ENCODE results near the gene ADAMTSL1.

DNA sequence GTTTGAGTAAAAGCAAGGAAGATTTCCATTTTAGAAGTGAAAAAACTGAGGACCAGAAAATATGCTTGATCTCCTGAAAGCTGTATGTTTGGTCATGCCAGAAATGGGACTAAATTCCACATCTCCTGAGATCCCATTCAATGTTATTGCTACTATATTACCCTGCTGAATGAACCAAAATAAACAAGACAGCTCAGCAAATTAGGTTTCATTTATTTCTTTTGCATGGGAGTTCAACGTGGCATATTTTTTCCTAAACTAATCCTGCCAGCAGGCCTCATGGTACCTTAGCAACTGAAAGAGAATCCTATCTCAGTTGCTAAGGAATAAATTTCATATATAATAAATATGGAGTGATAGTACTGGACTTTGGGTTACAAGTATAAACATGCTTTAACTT lies 101.7 kb downstream of the ADAMTSL1 start:
- TF ChIP-seq RFX5 (IDR thresholded peaks at IDR 0.05) = no peak
- TF ChIP-seq MAFK (IDR thresholded peaks at IDR 0.05; ENCODE audit: partially characterized antibody) = no peak
- no peak for TF ChIP-seq CBX8 (IDR thresholded peaks at IDR 0.05)
- no peak for TF ChIP-seq EP300 (IDR thresholded peaks at IDR 0.05)
- no peak for TF ChIP-seq POLR2A (IDR thresholded peaks at IDR 0.05; ENCODE audit: low read length)
- no peak for TF ChIP-seq JUNB (IDR thresholded peaks at IDR 0.05)
- TF ChIP-seq CEBPB (IDR thresholded peaks at IDR 0.05) = no peak
- TF ChIP-seq, protein P1, sequence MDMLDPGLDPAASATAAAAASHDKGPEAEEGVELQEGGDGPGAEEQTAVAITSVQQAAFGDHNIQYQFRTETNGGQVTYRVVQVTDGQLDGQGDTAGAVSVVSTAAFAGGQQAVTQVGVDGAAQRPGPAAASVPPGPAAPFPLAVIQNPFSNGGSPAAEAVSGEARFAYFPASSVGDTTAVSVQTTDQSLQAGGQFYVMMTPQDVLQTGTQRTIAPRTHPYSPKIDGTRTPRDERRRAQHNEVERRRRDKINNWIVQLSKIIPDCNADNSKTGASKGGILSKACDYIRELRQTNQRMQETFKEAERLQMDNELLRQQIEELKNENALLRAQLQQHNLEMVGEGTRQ (IDR thresholded peaks at IDR 0.05) = no peak
- TF ChIP-seq, protein P2, sequence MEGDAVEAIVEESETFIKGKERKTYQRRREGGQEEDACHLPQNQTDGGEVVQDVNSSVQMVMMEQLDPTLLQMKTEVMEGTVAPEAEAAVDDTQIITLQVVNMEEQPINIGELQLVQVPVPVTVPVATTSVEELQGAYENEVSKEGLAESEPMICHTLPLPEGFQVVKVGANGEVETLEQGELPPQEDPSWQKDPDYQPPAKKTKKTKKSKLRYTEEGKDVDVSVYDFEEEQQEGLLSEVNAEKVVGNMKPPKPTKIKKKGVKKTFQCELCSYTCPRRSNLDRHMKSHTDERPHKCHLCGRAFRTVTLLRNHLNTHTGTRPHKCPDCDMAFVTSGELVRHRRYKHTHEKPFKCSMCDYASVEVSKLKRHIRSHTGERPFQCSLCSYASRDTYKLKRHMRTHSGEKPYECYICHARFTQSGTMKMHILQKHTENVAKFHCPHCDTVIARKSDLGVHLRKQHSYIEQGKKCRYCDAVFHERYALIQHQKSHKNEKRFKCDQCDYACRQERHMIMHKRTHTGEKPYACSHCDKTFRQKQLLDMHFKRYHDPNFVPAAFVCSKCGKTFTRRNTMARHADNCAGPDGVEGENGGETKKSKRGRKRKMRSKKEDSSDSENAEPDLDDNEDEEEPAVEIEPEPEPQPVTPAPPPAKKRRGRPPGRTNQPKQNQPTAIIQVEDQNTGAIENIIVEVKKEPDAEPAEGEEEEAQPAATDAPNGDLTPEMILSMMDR (IDR thresholded peaks at IDR 0.05) = no peak
- no peak for TF ChIP-seq CHD4 (IDR thresholded peaks at IDR 0.05; ENCODE audit: borderline replicate concordance)
- no peak for TF ChIP-seq TP53 (CRISPR knock-in tag; IDR thresholded peaks at IDR 0.05)
